Ovary (tissue), 9 donors: ENCODE measurements around the gene DPYSL3. TPM values are rescaled to one million over a fixed set of nuclear protein-coding genes. Genes with fewer than 3 reads are reported as not detected.

ENCODE experiments used
- DNase-seq, 5 donors: peaks; one replicate each; pipeline ENCODE4 v3.0.0-alpha.2; 2019 to 2020
- H3K27ac ChIP-seq, 2 donors: fragments of 200-600 bp; one replicate each; pipeline versions ENCODE4 v1.5.1 to v1.8.0; 2019 to 2022
- H3K27me3 ChIP-seq: fragments of 200-600 bp; one replicate; pipeline ENCODE4 v1.8.0; 2022
- H3K36me3 ChIP-seq: fragments of 200-600 bp; sonication (generic); one replicate; pipeline ENCODE4 v1.5.1; 2019
- H3K4me1 ChIP-seq: one replicate; pipeline ENCODE4 v1.8.1; 2013; ENCODE audit warnings: mild to moderate bottlenecking, moderate library complexity; ENCODE audit not compliant: insufficient read depth
- H3K4me3 ChIP-seq: fragments of 200-600 bp; sonication (generic); one replicate; pipeline ENCODE4 v1.5.1; 2017
- H3K9me3 ChIP-seq, 2 donors: fragments of 200-600 bp in 1 of 2; sonication (generic) in 1 of 2; one replicate each; pipeline versions ENCODE4 v1.5.1 to v1.8.1; 2013 to 2019; ENCODE audit warnings: mild to moderate bottlenecking in 1 of 2, moderate library complexity in 1 of 2
- EP300 ChIP-seq: sonication (generic); formaldehyde crosslinking; IDR thresholded peaks from one replicate; pipeline ENCODE4 v1.6.1; 2017; ENCODE audit warnings: antibody characterized with exemption
- POLR2A ChIP-seq: fragments of 450-650 bp; IDR thresholded peaks from one replicate; pipeline ENCODE4 v1.6.1; 2017; ENCODE audit warnings: antibody characterized with exemption, mild to moderate bottlenecking, moderate library complexity
- WGBS, 3 donors: extraction: QIAGEN DNeasy Blood & Tissue Kit in 1 of 3; methylation state at CpG; one replicate each; pipeline versions ENCODE4 v1.1.5 to v1.1.7; 2013 to 2017; 5-methylcytosine and 5-hydroxymethylcytosine counted together
- intact Hi-C, 4 donors: fragments of 100-400 bp; cut with DNase I; formaldehyde crosslinking; loops; one replicate each; pipeline versions ENCODE4 v1.11.0 to v1.15.1; 2022 to 2023
- polyA plus RNA-seq, 2 donors: library from polyadenylated mRNA; stranded (reverse); fragments of 200-250 nt in 1 of 2; fragments of 350-450 nt in 1 of 2; fragmentation: Illumina TruSeq in 1 of 2; extraction: RNeasy Lipid Tissue Mini Kit (QIAGEN cat#74804) in 1 of 2; gene quantifications; one replicate each; pipeline ENCODE4 v1.2.3, GENCODE V29; 2013 to 2014
- total RNA-seq, 7 donors: library from RNA; depleted of rRNA in 2 of 7; stranded (reverse); fragments of >200 nt in 2 of 7; fragmentation: NEBNext Ultra II Directional in 3 of 7; extraction: Animal tissue kit (Norgen Biotek cat#: 25700) in 3 of 7; gene quantifications; one replicate each; pipeline versions ENCODE4 v1.1.0 to v1.2.4, GENCODE V29; 2016 to 2023
- TF ChIP-seq, protein P1 (sequence below), 3 donors: fragments of 450-650 bp in 2 of 3; fragments of 200-600 bp in 1 of 3; IDR thresholded peaks; one replicate each; pipeline versions ENCODE4 v1.5.1 to v1.8.0; 2016 to 2022; ENCODE audit warnings: antibody characterized with exemption in 3 of 3, mild to moderate bottlenecking in 1 of 3
- donor health status: DM: no; HTN: no; CAD: no; lungs with moderate emphysema.
- donor health status: DM: no; HTN: no; CAD: no.
- donor health status: Bipolar disorder and iron deficiency.
- donor health status: DM: yes; HTN: yes; CAD: no.
- donor health status: DM: no; HTN: no; CAD: no.
- donor health status: DM: yes; HTN: yes; CAD: no.

Gene DPYSL3
- total and polyA plus RNA-seq, 9 donors = 77.9 to 606 (median 158) TPM

DNA sequence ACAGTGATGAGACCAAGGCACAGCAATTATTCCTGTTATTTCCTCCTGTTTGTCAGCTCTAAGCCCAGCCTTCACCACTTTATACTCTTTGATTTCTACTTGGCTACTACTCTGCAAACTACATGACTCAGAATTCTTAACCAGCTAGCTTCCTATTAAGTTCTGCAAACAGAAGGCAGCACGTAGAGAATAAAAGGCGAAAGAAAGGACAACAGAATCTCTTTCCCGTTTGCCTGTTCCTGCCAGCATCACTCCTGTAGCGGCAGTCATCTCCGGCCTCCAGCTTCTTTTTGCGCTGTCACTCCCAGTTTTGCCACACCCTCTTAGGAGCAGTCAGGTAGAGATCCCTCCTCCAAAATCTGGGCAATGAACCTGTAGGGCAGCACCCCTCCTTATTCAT is 29.9 kb downstream of the DPYSL3 start:
- Histone ChIP-seq H3K4me3 (no peak overlapping the region), H3K27me3 (no peaks in the 10 kb centered on the region), H3K9me3 (no peaks in the 10 kb centered on the region), H3K27ac (no peak overlapping the region), H3K36me3 (no peaks in the 10 kb centered on the region), H3K4me1 (peaks cover 15% of the 10 kb centered on the region)
- DNase-seq = no peak
- TF ChIP-seq, protein P1, sequence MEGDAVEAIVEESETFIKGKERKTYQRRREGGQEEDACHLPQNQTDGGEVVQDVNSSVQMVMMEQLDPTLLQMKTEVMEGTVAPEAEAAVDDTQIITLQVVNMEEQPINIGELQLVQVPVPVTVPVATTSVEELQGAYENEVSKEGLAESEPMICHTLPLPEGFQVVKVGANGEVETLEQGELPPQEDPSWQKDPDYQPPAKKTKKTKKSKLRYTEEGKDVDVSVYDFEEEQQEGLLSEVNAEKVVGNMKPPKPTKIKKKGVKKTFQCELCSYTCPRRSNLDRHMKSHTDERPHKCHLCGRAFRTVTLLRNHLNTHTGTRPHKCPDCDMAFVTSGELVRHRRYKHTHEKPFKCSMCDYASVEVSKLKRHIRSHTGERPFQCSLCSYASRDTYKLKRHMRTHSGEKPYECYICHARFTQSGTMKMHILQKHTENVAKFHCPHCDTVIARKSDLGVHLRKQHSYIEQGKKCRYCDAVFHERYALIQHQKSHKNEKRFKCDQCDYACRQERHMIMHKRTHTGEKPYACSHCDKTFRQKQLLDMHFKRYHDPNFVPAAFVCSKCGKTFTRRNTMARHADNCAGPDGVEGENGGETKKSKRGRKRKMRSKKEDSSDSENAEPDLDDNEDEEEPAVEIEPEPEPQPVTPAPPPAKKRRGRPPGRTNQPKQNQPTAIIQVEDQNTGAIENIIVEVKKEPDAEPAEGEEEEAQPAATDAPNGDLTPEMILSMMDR (IDR thresholded peaks at IDR 0.05) = no peak
- TF ChIP-seq POLR2A (no peak), EP300 (no peak)
- WGBS, 3 donors = 54 to 74% (median 63%) methylated on average over 6 of the region's 6 CpGs
- intact Hi-C loops = loop anchor here in 1 of 4 donors (5.0 kb wide), 1 partner anchor 1873 kb away; no protein-coding TSS in a partner anchor

DNA sequence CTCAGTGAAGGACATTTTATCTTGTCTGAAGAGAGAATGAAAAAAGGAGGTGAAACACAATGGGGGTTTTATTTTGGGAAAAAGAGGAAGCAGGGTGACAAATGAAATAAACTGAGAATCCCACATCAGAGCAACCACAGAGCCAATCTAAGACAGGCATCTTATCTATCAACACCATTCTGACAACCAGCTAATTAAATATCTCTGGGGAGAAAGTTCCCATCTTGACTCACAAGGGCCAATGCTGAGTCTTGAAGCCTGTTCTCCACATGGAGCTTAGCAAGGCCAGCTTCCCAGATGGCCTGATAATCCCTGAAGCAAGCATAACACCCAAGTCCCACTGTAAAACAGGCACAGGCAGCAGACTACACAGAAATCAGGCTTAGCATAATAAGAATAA is 30.4 kb downstream of the DPYSL3 start:
- H3K4me3 ChIP-seq = no peak overlapping the region
- no peak overlapping the region for H3K27ac ChIP-seq
- no peaks in the 10 kb centered on the region for H3K9me3 ChIP-seq
- H3K36me3 ChIP-seq = no peaks in the 10 kb centered on the region
- TF ChIP-seq, protein P1 (IDR thresholded peaks at IDR 0.05) = no peak
- TF ChIP-seq POLR2A (no peak), EP300 (no peak)
- intact Hi-C loops = loop anchor here in 1 of 4 donors (5.0 kb wide), 1 partner anchor 1872 kb away; no protein-coding TSS in a partner anchor
- H3K27me3 ChIP-seq = no peaks in the 10 kb centered on the region
- H3K4me1 ChIP-seq = peaks cover 14% of the 10 kb centered on the region
- no peak for DNase-seq

DNA sequence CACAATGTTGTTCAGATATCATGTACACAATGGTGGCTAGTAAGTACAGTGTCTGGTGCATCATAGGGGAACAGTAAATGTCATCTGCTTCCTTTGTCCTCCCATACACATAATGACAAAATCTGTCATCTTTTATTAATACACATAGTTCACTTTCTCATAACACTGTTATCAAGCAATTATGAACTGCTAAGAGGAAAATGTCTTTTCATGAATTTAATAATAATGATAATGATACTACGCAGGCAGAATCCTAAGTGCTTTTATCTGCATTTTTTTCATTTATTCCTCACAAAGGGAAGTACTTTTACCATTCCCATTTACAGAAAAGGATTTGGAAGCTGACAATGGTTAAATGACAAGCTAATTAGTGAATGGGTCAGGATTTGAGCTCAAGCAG is 35.7 kb downstream of the DPYSL3 start:
- intact Hi-C loops = no loop called here
- 63 to 93% (median 80%) methylated on average over 1 of the region's 1 CpG for WGBS, 3 donors
- Histone ChIP-seq H3K9me3 (no peaks in the 10 kb centered on the region), H3K36me3 (no peaks in the 10 kb centered on the region), H3K4me3 (no peak overlapping the region), H3K27me3 (no peaks in the 10 kb centered on the region), H3K4me1 (peaks cover 3% of the 10 kb centered on the region), H3K27ac (no peak overlapping the region)
- DNase-seq = no peak
- no peak for TF ChIP-seq EP300
- TF ChIP-seq POLR2A = no peak
- TF ChIP-seq, protein P1 (IDR thresholded peaks at IDR 0.05) = no peak

DNA sequence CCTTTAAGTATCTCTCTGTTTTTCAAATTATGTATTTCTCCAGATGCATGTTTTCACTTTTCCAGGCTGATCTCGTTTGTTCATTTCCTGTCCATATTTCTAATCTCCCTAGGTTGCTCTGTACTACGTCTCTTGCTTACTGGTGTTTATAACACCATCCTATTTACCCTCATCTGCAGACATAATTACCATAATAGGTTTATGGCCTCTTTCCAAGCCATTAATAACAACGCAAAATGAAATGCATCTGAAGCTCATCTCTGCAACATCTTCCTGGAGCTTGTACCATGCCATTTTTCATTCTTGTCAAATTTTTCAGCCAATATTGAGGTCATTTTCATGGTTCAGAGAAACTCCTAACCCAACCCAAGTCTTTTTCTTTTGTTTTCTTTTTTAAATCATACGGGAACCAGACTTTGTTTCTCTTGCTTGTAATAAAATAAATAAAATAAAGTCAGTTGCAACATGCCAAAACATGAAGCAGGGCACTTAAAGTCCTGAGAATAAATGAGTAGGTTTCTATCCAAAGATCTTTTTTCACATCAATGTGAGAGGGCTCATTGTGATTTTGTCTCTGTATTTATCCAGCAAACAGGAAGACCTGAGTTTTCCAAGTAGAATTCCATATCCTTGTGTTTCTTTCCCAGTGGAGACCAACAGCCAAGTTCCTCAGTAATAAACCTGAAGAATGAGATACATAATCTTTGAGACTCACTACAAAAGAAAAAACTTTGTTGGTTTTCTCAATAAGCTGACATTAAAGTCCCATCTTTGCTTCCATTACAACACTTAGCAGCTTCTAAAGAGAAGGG is 37.0 kb downstream of the DPYSL3 start:
- DNase-seq = no peak
- Histone ChIP-seq H3K4me3 (no peak overlapping the region), H3K36me3 (no peaks in the 10 kb centered on the region), H3K27me3 (no peaks in the 10 kb centered on the region), H3K4me1 (no peaks in the 10 kb centered on the region), H3K27ac (no peak overlapping the region), H3K9me3 (no peaks in the 10 kb centered on the region)
- 6 to 13% (median 11%) methylated on average over 4 of the region's 4 CpGs for WGBS, 3 donors
- intact Hi-C loops = no loop called here
- TF ChIP-seq, protein P1 (IDR thresholded peaks at IDR 0.05) = no peak
- TF ChIP-seq POLR2A (no peak), EP300 (no peak)
